ENCODE results near the gene NFE2L1. TPM values are rescaled to one million over a fixed set of nuclear protein-coding genes. Genes with fewer than 3 reads are reported as not detected.

The NFE2L1 gene
- total RNA-seq, 1 experiment from 2014 or later, result 161 TPM

- Histone ChIP-seq H3K23ac (ENCODE audit: insufficient read length, low read depth, low read length) (no peak overlapping the region), H3K56ac (ENCODE audit: insufficient read length, low read depth, low read length) (no peak overlapping the region), H2BK20ac (ENCODE audit: low read depth, low read length, poor library complexity, severe bottlenecking) (no peak overlapping the region), H2BK12ac (ENCODE audit: insufficient read length, low read depth, low read length) (no peak overlapping the region), H2BK15ac (ENCODE audit: low read depth, low read length) (no peak overlapping the region), H3K18ac (ENCODE audit: insufficient read length, low read depth, low read length) (no peak overlapping the region), H3K27ac (ENCODE audit: insufficient read length, low read depth, low read length) (no peak overlapping the region), H2AK5ac (ENCODE audit: insufficient read length, low read length) (no peak overlapping the region), H3K9me3 (ENCODE audit: control insufficient read depth, low read depth, low read length) (no peaks in the 10 kb centered on the region), H2BK5ac (ENCODE audit: insufficient read length, low read length) (no peak overlapping the region), H2BK120ac (ENCODE audit: low read depth, low read length, poor library complexity, severe bottlenecking) (no peak overlapping the region), H2AFZ (ENCODE audit: low read length) (no peak overlapping the region), H4K91ac (ENCODE audit: insufficient read length, low read depth, low read length) (no peak overlapping the region), H4K5ac (ENCODE audit: insufficient read length, low read depth, low read length) (no peak overlapping the region), H3K14ac (ENCODE audit: insufficient read depth, low read length) (no peak overlapping the region), H3K4me2 (ENCODE audit: insufficient read depth, insufficient read length, low read length) (peak overlapping the region; percentile 80), H4K20me1 (ENCODE audit: control insufficient read depth, insufficient read depth, insufficient read length) (no peaks in the 10 kb centered on the region), H3K23me2 (ENCODE audit: insufficient read length, low read depth, low read length, poor library complexity, severe bottlenecking) (peaks cover 19% of the 10 kb centered on the region), H3K27me3 (ENCODE audit: insufficient read depth, low read length) (peaks cover 2% of the 10 kb centered on the region; the same call in 1 of the 2 replicates), H3T11ph (ENCODE audit: low read length) (no peak overlapping the region), H3K79me1 (ENCODE audit: insufficient read depth, low read depth, low read length, poor library complexity, severe bottlenecking) (no peaks in the 10 kb centered on the region), H3K4me1 (ENCODE audit: insufficient read depth, low read length) (no peaks in the 10 kb centered on the region), H3K4ac (ENCODE audit: low read depth, low read length) (no peak overlapping the region), H3K79me2 (ENCODE audit: insufficient read depth, low read length) (no peaks in the 10 kb centered on the region), H3K9ac (ENCODE audit: extremely low read depth, insufficient read length, low read length) (no peak overlapping the region), H4K8ac (replicated peaks; ENCODE audit: insufficient read length, low read depth, low read length) (no peak overlapping the region)
- DNase-seq, result peak; percentile 79
- Mint-ChIP-seq H3K4me1 (peaks cover 28 to 32% of the 10 kb centered on the region in 2 experiments), H3K9me3 (no peaks in the 10 kb centered on the region; a peak in 1 of 5 replicates), H3K27ac (peak overlapping the region in 1 of 3 experiments; percentile 65; a peak in 1 of 7 replicates), H3K4me3 (peak overlapping the region; percentile 58 to 79), H3K36me3 (ENCODE audit: insufficient read depth in 1 of 3, low read depth in 3 of 3) (no peaks in the 10 kb centered on the region), H3K27me3 (ENCODE audit: low read depth) (peaks cover 43% of the 10 kb centered on the region)
- no CpG with 5 or more reads among the region's 54 CpGs for WGBS (ENCODE audit: extremely low coverage, insufficient read length, low lambda C conversion rate)
- TF ChIP-seq, protein P1, sequence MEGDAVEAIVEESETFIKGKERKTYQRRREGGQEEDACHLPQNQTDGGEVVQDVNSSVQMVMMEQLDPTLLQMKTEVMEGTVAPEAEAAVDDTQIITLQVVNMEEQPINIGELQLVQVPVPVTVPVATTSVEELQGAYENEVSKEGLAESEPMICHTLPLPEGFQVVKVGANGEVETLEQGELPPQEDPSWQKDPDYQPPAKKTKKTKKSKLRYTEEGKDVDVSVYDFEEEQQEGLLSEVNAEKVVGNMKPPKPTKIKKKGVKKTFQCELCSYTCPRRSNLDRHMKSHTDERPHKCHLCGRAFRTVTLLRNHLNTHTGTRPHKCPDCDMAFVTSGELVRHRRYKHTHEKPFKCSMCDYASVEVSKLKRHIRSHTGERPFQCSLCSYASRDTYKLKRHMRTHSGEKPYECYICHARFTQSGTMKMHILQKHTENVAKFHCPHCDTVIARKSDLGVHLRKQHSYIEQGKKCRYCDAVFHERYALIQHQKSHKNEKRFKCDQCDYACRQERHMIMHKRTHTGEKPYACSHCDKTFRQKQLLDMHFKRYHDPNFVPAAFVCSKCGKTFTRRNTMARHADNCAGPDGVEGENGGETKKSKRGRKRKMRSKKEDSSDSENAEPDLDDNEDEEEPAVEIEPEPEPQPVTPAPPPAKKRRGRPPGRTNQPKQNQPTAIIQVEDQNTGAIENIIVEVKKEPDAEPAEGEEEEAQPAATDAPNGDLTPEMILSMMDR (conservative IDR thresholded peaks at IDR 0.05), result no peak; the same call in 2 of the 3 replicates
These were observed 23.8 kb upstream of the NFE2L1 start for GRCh38 chr17:48024149-48025039.

All from H9 (cell line).